Spleen (tissue), 11 donors: ENCODE results near the gene LMOD1. TPM values are rescaled to one million over a fixed set of nuclear protein-coding genes. Genes with fewer than 3 reads are reported as not detected.

Experiments used
- DNase-seq: peaks from one replicate; pipeline ENCODE4 v3.0.0-alpha.2; 2020
- H3K27ac ChIP-seq, 8 donors: fragments of 200-600 bp; sonication (generic) in 7 of 8; 1 replicate in 4 of 8; 2 replicates in 4 of 8; pipeline versions ENCODE4 v1.5.0 to v1.8.0; 2016 to 2021; ENCODE audit warnings: inconsistent platforms in 4 of 8, mild to moderate bottlenecking in 4 of 8, moderate library complexity in 1 of 8
- H3K27me3 ChIP-seq, 7 donors: fragments of 200-600 bp; sonication (generic) in 6 of 7; replicated peaks in 1 of 7; 1 replicate in 4 of 7; 2 replicates in 3 of 7; pipeline versions ENCODE4 v1.5.0 to v1.8.0; 2016 to 2021; ENCODE audit warnings: inconsistent platforms in 3 of 7, mild to moderate bottlenecking in 1 of 7
- H3K36me3 ChIP-seq, 6 donors: fragments of 200-600 bp; sonication (generic) in 5 of 6; 1 replicate in 4 of 6; 2 replicates in 2 of 6; pipeline versions ENCODE4 v1.5.0 to v1.8.0; 2016 to 2021; ENCODE audit warnings: inconsistent platforms in 2 of 6
- H3K4me1 ChIP-seq, 6 donors: fragments of 200-600 bp; sonication (generic) in 5 of 6; 1 replicate in 3 of 6; 2 replicates in 3 of 6; pipeline versions ENCODE4 v1.5.0 to v1.8.0; 2016 to 2021; ENCODE audit warnings: inconsistent platforms in 3 of 6
- H3K4me3 ChIP-seq, 8 donors: fragments of 200-600 bp; sonication (generic) in 7 of 8; 1 replicate in 4 of 8; 2 replicates in 4 of 8; pipeline versions ENCODE4 v1.5.0 to v1.8.0; 2016 to 2021; ENCODE audit warnings: inconsistent platforms in 4 of 8, mild to moderate bottlenecking in 4 of 8, moderate library complexity in 2 of 8
- H3K9me3 ChIP-seq, 8 donors: fragments of 200-600 bp; sonication (generic) in 7 of 8; 1 replicate in 4 of 8; 2 replicates in 4 of 8; pipeline versions ENCODE4 v1.5.0 to v1.8.0; 2016 to 2021; ENCODE audit warnings: inconsistent platforms in 4 of 8
- CTCF ChIP-seq, 11 experiments: fragments of 200-600 bp in 7 of 11; fragments of 450-650 bp in 4 of 11; sonication (generic) in 4 of 11; IDR thresholded peaks in 8 of 11; conservative IDR thresholded peaks in 3 of 11; 1 replicate in 7 of 11; 2 replicates in 4 of 11; pipeline versions ENCODE4 v1.4.0 to v1.8.0; 2016 to 2021; ENCODE audit warnings: antibody characterized with exemption in 11 of 11, inconsistent platforms in 4 of 11, mild to moderate bottlenecking in 1 of 11
- POLR2A ChIP-seq, 3 donors: fragments of 450-650 bp; IDR thresholded peaks; one replicate each; pipeline ENCODE4 v1.5.1; 2017; ENCODE audit warnings: antibody characterized with exemption in 3 of 3, mild to moderate bottlenecking in 1 of 3
- POLR2AphosphoS5 ChIP-seq, 3 donors: sonication (generic); formaldehyde crosslinking; IDR thresholded peaks; one replicate each; pipeline ENCODE4 v1.5.1; 2017; ENCODE audit warnings: antibody characterized with exemption in 3 of 3
- WGBS, 5 donors: extraction: QIAGEN DNeasy Blood & Tissue Kit in 3 of 5; methylation state at CpG; one replicate each; pipeline versions ENCODE4 v1.1.5 to v1.1.7; 2013 to 2018; 5-methylcytosine and 5-hydroxymethylcytosine counted together
- intact Hi-C: fragments of 100-400 bp; cut with DNase I; formaldehyde crosslinking; loops from one replicate; pipeline ENCODE4 v1.15.0; 2023; ENCODE audit warnings: low total_unique reads
- polyA plus RNA-seq, 3 donors: library from polyadenylated mRNA; stranded (reverse); fragments of 200-250 nt; gene quantifications; one replicate each; pipeline ENCODE4 v1.2.1, GENCODE V29; 2013
- total RNA-seq, 7 donors: library from RNA; depleted of rRNA in 3 of 7; stranded (reverse); fragments of >200 nt in 3 of 7; fragmentation: NEBNext Ultra II Directional in 4 of 7; extraction: Animal tissue kit (Norgen Biotek cat#: 25700) in 4 of 7; gene quantifications; one replicate each; pipeline versions ENCODE4 v1.1.0 to v1.2.1, GENCODE V29; 2016 to 2021
- donor health status: healthy with polysubstance abuse.
- donor health status: DM: no; HTN: no; CAD: no; lungs with moderate emphysema.
- donor health status: DM: no; HTN: no; CAD: no.
- donor health status: Bipolar disorder and iron deficiency.
- donor health status: healthy.
- donor health status: DM: no; HTN: no; CAD: no.
- donor health status: DM: yes; HTN: yes; CAD: no.

Gene LMOD1
- total and polyA plus RNA-seq, 10 donors = 4.2 to 21.0 (median 11.2) TPM

- H3K9me3 ChIP-seq = no peaks in the 10 kb centered on the region
- DNase-seq = no peak
- H3K27ac ChIP-seq = peak overlapping the region in 3 of 8 donors; percentile 3 to 40 (median 30)
Observed at GRCh38 chr1:201933840-201934430, 12.4 kb downstream of the LMOD1 start.

GRCh38 chr1:201930803-201931202 is 15.5 kb downstream of the LMOD1 start:
- H3K4me1 ChIP-seq = no peaks in the 10 kb centered on the region
- DNase-seq = no peak
- no peaks in the 10 kb centered on the region for H3K9me3 ChIP-seq
- intact Hi-C loops = no loop called here
- H3K27me3 ChIP-seq = peaks cover 0 to 10% (median 0%) of the 10 kb centered on the region in 7 donors
- H3K36me3 ChIP-seq = no peaks in the 10 kb centered on the region
- WGBS, 5 donors = 72 to 82% (median 75%) methylated on average over 5 of the region's 5 CpGs
- no peak overlapping the region for H3K27ac ChIP-seq
- no peak overlapping the region for H3K4me3 ChIP-seq
- TF ChIP-seq POLR2AphosphoS5 (IDR thresholded peaks at IDR 0.05) (no peak), POLR2A (IDR thresholded peaks at IDR 0.05) (no peak), CTCF (IDR thresholded peaks at IDR 0.05 in 8 of 11, conservative IDR thresholded peaks at IDR 0.05 in 3 of 11) (no peak)

More at GRCh38 chr1:201933840-201934430, 12.4 kb downstream of the LMOD1 start:
- Histone ChIP-seq H3K27me3 (peaks cover 0 to 10% (median 0%) of the 10 kb centered on the region in 7 donors), H3K4me3 (no peak overlapping the region), H3K36me3 (no peaks in the 10 kb centered on the region), H3K4me1 (peaks cover 0 to 6% (median 0%) of the 10 kb centered on the region in 6 donors)
- intact Hi-C loops = no loop called here
- WGBS, 5 donors = 57 to 74% (median 68%) methylated on average over 5 of the region's 5 CpGs
- TF ChIP-seq CTCF (IDR thresholded peaks at IDR 0.05 in 8 of 11, conservative IDR thresholded peaks at IDR 0.05 in 3 of 11) (no peak), POLR2A (IDR thresholded peaks at IDR 0.05) (no peak), POLR2AphosphoS5 (IDR thresholded peaks at IDR 0.05) (no peak)

GRCh38 chr1:201930137-201930536 is 16.2 kb downstream of the LMOD1 start:
- Histone ChIP-seq H3K27ac (no peak overlapping the region), H3K27me3 (peaks cover 0 to 10% (median 0%) of the 10 kb centered on the region in 7 donors), H3K36me3 (no peaks in the 10 kb centered on the region), H3K4me3 (no peak overlapping the region), H3K4me1 (no peaks in the 10 kb centered on the region), H3K9me3 (no peaks in the 10 kb centered on the region)
- no peak for TF ChIP-seq POLR2A (IDR thresholded peaks at IDR 0.05)
- TF ChIP-seq CTCF (IDR thresholded peaks at IDR 0.05 in 8 of 11, conservative IDR thresholded peaks at IDR 0.05 in 3 of 11) = no peak
- no peak for TF ChIP-seq POLR2AphosphoS5 (IDR thresholded peaks at IDR 0.05)
- no peak for DNase-seq
- 61 to 72% (median 69%) methylated on average over 4 of the region's 4 CpGs for WGBS, 5 donors
- intact Hi-C loops = no loop called here

GRCh38 chr1:201928266-201928665 is 18.1 kb downstream of the LMOD1 start:
- Histone ChIP-seq H3K4me1 (no peaks in the 10 kb centered on the region), H3K4me3 (no peak overlapping the region), H3K9me3 (no peaks in the 10 kb centered on the region), H3K27ac (no peak overlapping the region), H3K27me3 (peaks cover 0 to 10% (median 0%) of the 10 kb centered on the region in 7 donors), H3K36me3 (no peaks in the 10 kb centered on the region)
- intact Hi-C loops = no loop called here
- WGBS, 5 donors = 78 to 94% (median 89%) methylated on average over 3 of the region's 3 CpGs
- TF ChIP-seq POLR2AphosphoS5 (IDR thresholded peaks at IDR 0.05) = no peak
- TF ChIP-seq POLR2A (IDR thresholded peaks at IDR 0.05) = no peak
- TF ChIP-seq CTCF (IDR thresholded peaks at IDR 0.05 in 8 of 11, conservative IDR thresholded peaks at IDR 0.05 in 3 of 11) = no peak
- no peak for DNase-seq
